ACC112 (cell line): Measurements from ENCODE around the gene C1orf159.

Source experiments
- H2AFZ ChIP-seq: fragments of 200-600 bp; sonication (generic); one replicate; pipeline ENCODE4 v1.6.0; 2017; ENCODE audit warnings: antibody characterized with exemption, low read length; ENCODE audit not compliant: unreplicated experiment
- H3K27ac ChIP-seq: fragments of 200-600 bp; sonication (generic); 2 replicates; pipeline ENCODE4 v1.5.1; 2014; ENCODE audit warnings: low read depth, mild to moderate bottlenecking, antibody characterized with exemption, low read length, moderate library complexity
- H3K27me3 ChIP-seq: fragments of 200-600 bp; sonication (generic); 2 replicates; pipeline ENCODE4 v1.6.1; 2014; ENCODE audit warnings: mild to moderate bottlenecking, antibody characterized with exemption, low read length, moderate library complexity, mixed read lengths; ENCODE audit not compliant: insufficient read depth
- H3K36me3 ChIP-seq: fragments of 200-600 bp; sonication (generic); 2 replicates; pipeline ENCODE4 v1.6.1; 2016; ENCODE audit warnings: mild to moderate bottlenecking, antibody characterized with exemption, low read length, moderate library complexity, mixed read lengths; ENCODE audit not compliant: insufficient read depth
- H3K4me1 ChIP-seq: fragments of 200-600 bp; sonication (generic); one replicate; pipeline ENCODE4 v1.6.1; 2016; ENCODE audit warnings: low read length, mixed read lengths; ENCODE audit not compliant: insufficient read depth, unreplicated experiment, control insufficient read depth
- H3K4me3 ChIP-seq: fragments of 200-600 bp; sonication (generic); 2 replicates; pipeline ENCODE4 v1.5.1; 2014; ENCODE audit warnings: mild to moderate bottlenecking, low read depth, low read length
- H3K79me2 ChIP-seq: fragments of 200-600 bp; sonication (generic); one replicate; pipeline ENCODE4 v1.6.0; 2016; ENCODE audit warnings: low read length; ENCODE audit not compliant: control insufficient read depth, unreplicated experiment, insufficient read depth

Gene C1orf159

GRCh38 chr1:1141911-1142250, 26.0 kb upstream of the C1orf159 start:
- H3K4me1 ChIP-seq = no peaks in the 10 kb centered on the region
- no peaks in the 10 kb centered on the region for H3K36me3 ChIP-seq
- no peak overlapping the region for H3K4me3 ChIP-seq
- H3K27ac ChIP-seq = no peak overlapping the region
- no peaks in the 10 kb centered on the region for H3K27me3 ChIP-seq
- no peak overlapping the region for H2AFZ ChIP-seq
- no peaks in the 10 kb centered on the region for H3K79me2 ChIP-seq

GRCh38 chr1:1141244-1141910, 25.5 kb upstream of the C1orf159 start:
- no peak overlapping the region for H3K4me3 ChIP-seq
- no peaks in the 10 kb centered on the region for H3K27me3 ChIP-seq
- no peaks in the 10 kb centered on the region for H3K79me2 ChIP-seq
- H3K27ac ChIP-seq = no peak overlapping the region
- H2AFZ ChIP-seq = no peak overlapping the region
- no peaks in the 10 kb centered on the region for H3K4me1 ChIP-seq
- no peaks in the 10 kb centered on the region for H3K36me3 ChIP-seq

GRCh38 chr1:1140673-1141072, 24.8 kb upstream of the C1orf159 start:
- H3K4me1 ChIP-seq = no peaks in the 10 kb centered on the region
- H3K79me2 ChIP-seq = no peaks in the 10 kb centered on the region
- no peaks in the 10 kb centered on the region for H3K36me3 ChIP-seq
- no peaks in the 10 kb centered on the region for H3K27me3 ChIP-seq
- H2AFZ ChIP-seq = no peak overlapping the region
- no peak overlapping the region for H3K27ac ChIP-seq
- H3K4me3 ChIP-seq = no peak overlapping the region

GRCh38 chr1:1137256-1138045, 21.6 kb upstream of the C1orf159 start:
- Histone ChIP-seq H3K27me3 (no peaks in the 10 kb centered on the region), H3K36me3 (no peaks in the 10 kb centered on the region), H3K4me3 (no peak overlapping the region), H3K27ac (no peak overlapping the region), H3K4me1 (no peaks in the 10 kb centered on the region), H2AFZ (no peak overlapping the region), H3K79me2 (no peaks in the 10 kb centered on the region)

DNA sequence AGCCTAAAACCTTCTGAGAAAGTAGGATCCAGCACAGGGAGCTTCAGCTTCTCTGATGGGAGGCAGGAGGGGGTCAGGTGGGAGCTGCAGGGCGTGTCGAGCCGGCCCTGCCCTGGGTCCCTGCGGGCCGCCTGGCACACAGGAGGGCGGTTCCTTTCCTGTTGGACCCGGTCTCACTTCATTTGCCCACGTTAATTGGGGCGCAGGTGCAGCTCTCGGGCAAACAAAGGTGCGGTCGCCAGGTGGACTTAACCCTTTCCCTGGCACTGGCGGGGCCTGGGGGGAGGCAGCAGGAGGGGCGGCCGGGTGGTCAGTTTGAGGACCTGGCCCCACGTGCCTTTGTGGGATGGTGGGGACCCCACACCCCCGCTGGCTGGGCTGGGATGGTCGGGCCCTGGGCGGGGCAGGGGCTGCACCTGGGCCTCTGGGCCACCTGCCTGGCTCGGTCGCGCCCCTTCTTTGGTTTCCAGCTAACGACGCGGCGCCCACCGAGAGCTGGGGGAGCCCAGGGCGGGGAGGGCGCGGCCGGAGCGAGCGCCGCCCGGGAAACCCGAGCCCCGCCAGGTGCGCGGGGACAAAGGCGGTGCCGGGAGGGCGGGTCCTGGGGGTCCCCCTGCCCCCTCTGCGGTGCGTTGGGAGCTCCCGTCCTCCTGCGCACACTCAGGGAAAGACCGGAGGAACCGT, 20.8 kb upstream of the C1orf159 start:
- Histone ChIP-seq H3K4me1 (no peaks in the 10 kb centered on the region), H2AFZ (no peak overlapping the region), H3K79me2 (no peaks in the 10 kb centered on the region), H3K27me3 (no peaks in the 10 kb centered on the region), H3K36me3 (no peaks in the 10 kb centered on the region), H3K4me3 (no peak overlapping the region), H3K27ac (no peak overlapping the region)

DNA sequence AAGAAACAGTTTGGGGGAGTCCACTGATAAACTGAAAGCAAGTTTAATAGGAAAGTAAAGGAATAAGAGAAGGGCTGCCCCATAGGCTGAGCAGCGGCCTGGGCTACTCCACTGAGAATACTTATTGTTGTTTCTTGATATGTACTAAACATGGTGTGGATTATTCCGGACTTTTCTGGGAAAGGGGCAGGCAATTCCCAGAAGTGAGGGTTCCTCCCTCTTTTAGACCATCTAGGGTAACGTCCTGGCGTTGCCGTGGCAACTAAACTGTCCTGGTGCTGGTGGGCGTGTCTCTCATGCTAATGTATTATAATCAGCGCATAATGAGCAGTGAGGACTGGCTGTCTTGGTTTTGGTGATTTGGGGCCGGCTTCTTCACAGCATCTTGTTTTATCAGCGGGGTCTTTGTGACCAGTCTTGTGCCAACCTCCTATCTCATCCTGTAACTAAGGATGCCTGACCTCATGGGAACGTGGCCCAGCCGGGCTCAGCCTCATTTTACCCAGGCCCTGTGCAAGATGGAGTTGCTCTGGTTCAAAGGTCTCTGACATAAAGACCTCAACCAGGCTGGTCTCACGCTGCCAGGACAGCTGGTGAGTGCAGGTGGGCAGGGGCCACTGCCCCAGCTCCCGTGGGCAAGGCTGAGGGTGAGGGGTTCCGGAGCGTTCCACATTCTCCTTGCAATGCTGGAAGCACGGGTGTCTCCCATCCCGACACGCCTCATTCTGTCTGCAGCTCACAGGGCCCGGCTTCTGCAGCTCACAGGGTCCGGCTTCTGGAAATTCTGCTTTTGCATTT, 19.6 kb upstream of the C1orf159 start:
- Histone ChIP-seq H3K36me3 (no peaks in the 10 kb centered on the region), H3K27me3 (no peaks in the 10 kb centered on the region), H3K4me3 (no peak overlapping the region), H2AFZ (no peak overlapping the region), H3K79me2 (no peaks in the 10 kb centered on the region), H3K4me1 (no peaks in the 10 kb centered on the region), H3K27ac (no peak overlapping the region)

DNA sequence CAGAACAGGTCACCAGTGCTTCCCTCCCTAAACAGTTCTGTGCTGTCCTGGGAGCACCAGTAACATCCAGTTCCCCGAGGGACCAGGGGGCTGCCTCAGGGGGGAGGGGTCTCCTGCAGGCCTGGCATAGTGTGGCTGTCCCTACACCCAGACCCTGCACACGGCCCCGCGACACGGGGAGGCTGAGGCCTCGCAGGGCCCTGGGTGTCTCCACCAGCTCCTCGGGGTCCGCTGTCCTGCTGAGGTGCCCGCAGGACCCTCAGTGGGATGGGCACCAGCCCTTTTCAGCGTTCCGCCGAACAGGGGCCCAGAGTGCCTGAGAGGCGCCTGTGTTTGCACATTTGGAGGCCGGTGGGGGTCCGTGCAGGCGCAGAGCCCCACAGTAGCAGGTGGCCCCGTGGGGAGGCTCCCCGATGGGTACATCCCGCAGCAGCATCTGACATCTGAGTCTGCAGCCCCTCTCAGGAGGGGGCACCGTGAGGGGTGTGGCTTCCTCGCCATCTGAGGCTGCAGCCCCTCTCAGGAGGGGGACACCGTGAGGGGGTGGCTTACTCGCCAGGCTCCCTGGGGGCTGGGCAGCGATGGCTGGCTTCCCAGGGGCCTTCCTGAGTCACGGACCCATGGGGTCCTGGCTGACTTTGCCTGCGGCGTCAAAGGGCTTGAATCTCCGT, 18.5 kb upstream of the C1orf159 start:
- Histone ChIP-seq H3K27ac (no peak overlapping the region), H2AFZ (no peak overlapping the region), H3K27me3 (no peaks in the 10 kb centered on the region), H3K4me3 (no peak overlapping the region), H3K79me2 (no peaks in the 10 kb centered on the region), H3K36me3 (no peaks in the 10 kb centered on the region), H3K4me1 (no peaks in the 10 kb centered on the region)

DNA sequence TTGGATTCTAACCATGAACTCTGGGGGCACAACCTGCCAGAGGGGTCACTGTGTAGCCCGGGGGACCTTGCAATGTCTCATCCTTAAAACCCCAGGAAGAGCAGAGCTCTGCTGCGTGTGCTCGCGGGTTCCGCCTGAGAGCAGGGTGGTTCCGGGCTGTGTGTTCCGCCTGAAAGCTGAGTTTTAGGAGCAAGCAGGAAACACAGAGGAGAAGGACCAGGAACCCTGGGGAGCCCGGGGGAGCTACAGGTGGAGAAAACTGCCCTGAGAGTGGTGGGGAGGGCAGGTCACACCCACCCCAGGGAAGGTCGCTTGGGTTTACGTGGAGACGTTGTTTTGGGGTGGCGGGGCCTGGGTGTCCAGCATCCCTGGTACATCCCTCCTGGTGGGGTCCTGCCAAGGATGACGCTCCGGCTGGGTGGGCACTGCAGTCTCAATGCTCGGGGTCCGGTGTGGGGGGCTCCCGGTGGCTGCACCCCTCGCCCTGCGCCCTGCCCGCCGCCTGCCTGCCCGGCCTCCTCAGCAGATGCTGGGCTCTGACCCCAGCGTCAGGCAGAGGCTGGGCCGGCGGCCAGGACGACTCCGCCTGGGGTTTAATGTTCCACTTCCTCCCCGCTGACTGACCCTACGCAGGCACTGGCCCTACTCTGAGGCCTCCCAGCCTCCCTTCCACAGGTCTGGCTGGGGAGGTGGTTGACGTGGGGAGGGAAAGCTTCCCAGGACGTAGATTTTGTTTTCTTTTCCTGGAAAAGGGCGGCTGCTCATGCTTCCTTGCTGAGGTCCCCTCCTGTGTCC, 17.3 kb upstream of the C1orf159 start:
- Histone ChIP-seq H3K4me3 (no peak overlapping the region), H3K4me1 (no peaks in the 10 kb centered on the region), H3K27me3 (no peaks in the 10 kb centered on the region), H2AFZ (no peak overlapping the region), H3K27ac (no peak overlapping the region), H3K79me2 (no peaks in the 10 kb centered on the region), H3K36me3 (no peaks in the 10 kb centered on the region)

DNA sequence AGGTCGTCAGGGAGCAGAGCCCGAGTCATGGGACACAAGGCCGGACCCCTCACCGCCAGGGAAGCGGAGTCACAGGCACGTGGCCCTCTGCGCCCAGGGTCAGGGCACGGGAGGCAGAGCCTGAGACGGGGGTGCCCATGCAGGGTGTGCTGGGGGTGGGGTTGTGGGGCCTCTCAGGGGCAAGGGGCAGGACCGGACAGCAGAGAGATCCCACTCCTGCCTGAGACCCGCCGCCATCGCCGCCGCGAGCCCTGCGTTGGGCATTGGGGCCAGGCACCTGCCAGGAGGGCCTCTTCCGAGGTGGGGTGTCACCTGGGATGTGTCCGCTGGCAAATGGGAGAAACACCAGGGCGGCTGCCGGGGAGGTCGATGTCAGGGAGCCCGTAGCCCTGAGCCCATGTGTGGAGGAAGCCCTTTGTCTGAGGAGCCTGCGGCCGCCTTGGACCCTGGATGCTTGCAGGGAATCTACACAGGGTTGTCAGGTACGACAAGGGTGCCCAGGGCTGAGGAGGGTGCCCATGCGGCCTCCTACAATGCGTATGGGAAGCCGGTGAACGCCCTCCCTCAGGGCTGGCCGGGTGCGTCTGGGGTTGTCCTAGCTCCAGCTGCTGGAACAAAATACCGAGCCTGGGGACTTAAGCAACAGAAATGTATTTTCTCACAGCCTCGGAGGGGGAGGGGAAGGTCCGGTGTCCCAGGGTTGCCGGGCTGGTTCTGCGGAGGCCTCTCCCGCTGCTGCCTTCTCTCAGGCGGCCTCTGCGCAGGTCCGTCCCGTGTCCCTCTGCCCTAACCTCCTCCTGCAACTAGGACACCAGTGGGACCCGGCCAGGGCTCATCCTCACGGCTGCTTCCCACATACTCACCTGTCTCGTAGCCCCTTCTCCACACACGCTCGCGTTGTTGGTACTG, 16.4 kb upstream of the C1orf159 start:
- Histone ChIP-seq H3K27me3 (no peaks in the 10 kb centered on the region), H3K4me1 (no peaks in the 10 kb centered on the region), H3K79me2 (no peaks in the 10 kb centered on the region), H3K27ac (no peak overlapping the region), H3K4me3 (no peak overlapping the region), H3K36me3 (no peaks in the 10 kb centered on the region), H2AFZ (no peak overlapping the region)
